Liver (tissue), 3 donors: ENCODE measurements around the gene APBA1.

Source experiments
- CTCF ChIP-seq: fragments of 150-350 bp; IDR thresholded peaks from 2 replicates; pipeline ENCODE4 v1.5.1; 2017; ENCODE audit warnings: improper control_type of control experiment, low read depth, low read length; ENCODE audit not compliant: missing input control
- FOXA1 ChIP-seq: IDR thresholded peaks from 2 replicates; pipeline ENCODE4 v1.6.1; 2016; ENCODE audit warnings: antibody characterized with exemption
- GABPA ChIP-seq, 2 donors: IDR thresholded peaks in 1 of 2; conservative IDR thresholded peaks in 1 of 2; 2 replicates each; pipeline ENCODE4 v1.6.1; 2016; ENCODE audit warnings: antibody characterized with exemption in 2 of 2, mild to moderate bottlenecking in 1 of 2, moderate library complexity in 1 of 2
- HNF4G ChIP-seq: IDR thresholded peaks from 2 replicates; pipeline ENCODE4 v1.6.1; 2016; ENCODE audit warnings: antibody characterized with exemption
- JUND ChIP-seq, 2 donors: IDR thresholded peaks; 2 replicates each; pipeline ENCODE4 v1.6.1; 2016; ENCODE audit warnings: antibody characterized with exemption in 2 of 2
- MAX ChIP-seq: IDR thresholded peaks from 2 replicates; pipeline ENCODE4 v1.6.1; 2016; ENCODE audit warnings: antibody characterized with exemption
- RAD21 ChIP-seq, 2 donors: IDR thresholded peaks; 2 replicates each; pipeline ENCODE4 v1.6.1; 2016; ENCODE audit warnings: antibody characterized with exemption in 2 of 2, mild to moderate bottlenecking in 2 of 2
- REST ChIP-seq: IDR thresholded peaks from 2 replicates; pipeline ENCODE4 v1.6.1; 2016; ENCODE audit warnings: antibody characterized with exemption, mild to moderate bottlenecking
- RXRA ChIP-seq, 2 donors: IDR thresholded peaks; 2 replicates each; pipeline ENCODE4 v1.6.1; 2017 to 2018; ENCODE audit warnings: antibody characterized with exemption in 2 of 2, mild to moderate bottlenecking in 1 of 2
- SP1 ChIP-seq: IDR thresholded peaks from 2 replicates; pipeline ENCODE4 v1.6.1; 2018; ENCODE audit warnings: antibody characterized with exemption, mild to moderate bottlenecking
- YY1 ChIP-seq: IDR thresholded peaks from 2 replicates; pipeline ENCODE4 v1.6.1; 2016; ENCODE audit warnings: antibody characterized with exemption, mild to moderate bottlenecking
- ZBTB33 ChIP-seq: IDR thresholded peaks from 2 replicates; pipeline ENCODE4 v1.6.1; 2016; ENCODE audit warnings: antibody characterized with exemption
- TF ChIP-seq, protein P1 (sequence below): IDR thresholded peaks from 2 replicates; pipeline ENCODE4 v1.6.1; 2016; ENCODE audit warnings: antibody characterized with exemption
- donor health status: healthy.
- donor health status: healthy.

- no peak for TF ChIP-seq CTCF
- TF ChIP-seq, protein P1, sequence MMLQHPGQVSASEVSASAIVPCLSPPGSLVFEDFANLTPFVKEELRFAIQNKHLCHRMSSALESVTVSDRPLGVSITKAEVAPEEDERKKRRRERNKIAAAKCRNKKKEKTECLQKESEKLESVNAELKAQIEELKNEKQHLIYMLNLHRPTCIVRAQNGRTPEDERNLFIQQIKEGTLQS, result no peak
- TF ChIP-seq GABPA (IDR thresholded peaks at IDR 0.05 in 1 of 2, conservative IDR thresholded peaks at IDR 0.05 in 1 of 2), result no peak
- TF ChIP-seq FOXA1, result no peak
- no peak for TF ChIP-seq REST
- TF ChIP-seq HNF4G, result no peak
- TF ChIP-seq YY1, result no peak
- TF ChIP-seq JUND (IDR thresholded peaks at IDR 0.05), result no peak
- no peak for TF ChIP-seq SP1
- TF ChIP-seq RAD21 (IDR thresholded peaks at IDR 0.05), result no peak
- no peak for TF ChIP-seq MAX
- no peak for TF ChIP-seq RXRA (IDR thresholded peaks at IDR 0.05)
- TF ChIP-seq ZBTB33, result no peak
Measured at GRCh38 chr9:69526699-69527098, 145.5 kb downstream of the APBA1 start.
